Measurements from ENCODE around the gene PTPRN2.

DNA sequence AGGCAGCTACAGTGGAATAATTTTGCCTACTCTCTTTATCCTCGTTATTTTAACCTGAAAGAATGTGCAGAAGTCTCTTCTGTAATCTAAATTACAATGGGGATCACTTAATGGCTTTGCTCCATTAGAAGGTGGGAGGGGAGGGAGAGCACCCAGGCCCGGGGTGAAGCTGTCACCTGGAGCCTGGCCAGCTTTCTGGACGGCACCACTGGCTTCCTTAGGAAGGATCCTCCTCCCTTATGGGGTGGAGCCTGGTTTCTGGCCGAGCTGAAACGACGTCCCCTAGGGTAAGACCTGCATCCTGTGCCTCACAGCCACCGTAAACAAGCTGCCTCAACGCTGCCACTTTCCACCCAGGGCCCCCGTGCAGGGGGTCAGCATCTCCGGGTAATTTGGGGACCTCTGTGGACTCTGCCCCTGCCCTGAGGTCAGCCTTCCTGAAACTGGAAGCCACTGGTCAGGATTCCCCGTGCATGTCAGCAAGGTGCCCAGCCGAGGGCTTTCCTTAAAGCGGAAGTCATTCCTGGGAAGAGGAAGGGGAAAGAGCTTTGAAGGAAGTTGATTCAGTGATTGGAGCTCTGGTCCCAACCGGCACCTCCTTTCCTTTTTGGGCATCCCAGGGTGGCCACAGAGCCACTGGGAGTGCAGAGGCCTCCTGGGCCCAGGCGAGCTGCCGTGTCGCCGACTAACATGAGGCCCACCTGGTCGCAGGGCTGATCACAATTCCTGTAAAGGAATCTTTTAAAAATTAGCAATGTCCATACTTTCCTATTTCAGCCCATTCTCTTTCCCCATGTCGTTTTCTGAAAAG is 681.8 kb downstream of the PTPRN2 start:
- TF ChIP-seq, protein P1, sequence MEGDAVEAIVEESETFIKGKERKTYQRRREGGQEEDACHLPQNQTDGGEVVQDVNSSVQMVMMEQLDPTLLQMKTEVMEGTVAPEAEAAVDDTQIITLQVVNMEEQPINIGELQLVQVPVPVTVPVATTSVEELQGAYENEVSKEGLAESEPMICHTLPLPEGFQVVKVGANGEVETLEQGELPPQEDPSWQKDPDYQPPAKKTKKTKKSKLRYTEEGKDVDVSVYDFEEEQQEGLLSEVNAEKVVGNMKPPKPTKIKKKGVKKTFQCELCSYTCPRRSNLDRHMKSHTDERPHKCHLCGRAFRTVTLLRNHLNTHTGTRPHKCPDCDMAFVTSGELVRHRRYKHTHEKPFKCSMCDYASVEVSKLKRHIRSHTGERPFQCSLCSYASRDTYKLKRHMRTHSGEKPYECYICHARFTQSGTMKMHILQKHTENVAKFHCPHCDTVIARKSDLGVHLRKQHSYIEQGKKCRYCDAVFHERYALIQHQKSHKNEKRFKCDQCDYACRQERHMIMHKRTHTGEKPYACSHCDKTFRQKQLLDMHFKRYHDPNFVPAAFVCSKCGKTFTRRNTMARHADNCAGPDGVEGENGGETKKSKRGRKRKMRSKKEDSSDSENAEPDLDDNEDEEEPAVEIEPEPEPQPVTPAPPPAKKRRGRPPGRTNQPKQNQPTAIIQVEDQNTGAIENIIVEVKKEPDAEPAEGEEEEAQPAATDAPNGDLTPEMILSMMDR (IDR thresholded peaks at IDR 0.05 in 2 of 3, conservative IDR thresholded peaks at IDR 0.05 in 1 of 3; ENCODE audit: insufficient read depth in 2 of 3, low read depth in 1 of 3, low read length in 3 of 3), result no peak
- no peak for TF ChIP-seq HDAC2 (IDR thresholded peaks at IDR 0.05)
- TF ChIP-seq, protein P2, sequence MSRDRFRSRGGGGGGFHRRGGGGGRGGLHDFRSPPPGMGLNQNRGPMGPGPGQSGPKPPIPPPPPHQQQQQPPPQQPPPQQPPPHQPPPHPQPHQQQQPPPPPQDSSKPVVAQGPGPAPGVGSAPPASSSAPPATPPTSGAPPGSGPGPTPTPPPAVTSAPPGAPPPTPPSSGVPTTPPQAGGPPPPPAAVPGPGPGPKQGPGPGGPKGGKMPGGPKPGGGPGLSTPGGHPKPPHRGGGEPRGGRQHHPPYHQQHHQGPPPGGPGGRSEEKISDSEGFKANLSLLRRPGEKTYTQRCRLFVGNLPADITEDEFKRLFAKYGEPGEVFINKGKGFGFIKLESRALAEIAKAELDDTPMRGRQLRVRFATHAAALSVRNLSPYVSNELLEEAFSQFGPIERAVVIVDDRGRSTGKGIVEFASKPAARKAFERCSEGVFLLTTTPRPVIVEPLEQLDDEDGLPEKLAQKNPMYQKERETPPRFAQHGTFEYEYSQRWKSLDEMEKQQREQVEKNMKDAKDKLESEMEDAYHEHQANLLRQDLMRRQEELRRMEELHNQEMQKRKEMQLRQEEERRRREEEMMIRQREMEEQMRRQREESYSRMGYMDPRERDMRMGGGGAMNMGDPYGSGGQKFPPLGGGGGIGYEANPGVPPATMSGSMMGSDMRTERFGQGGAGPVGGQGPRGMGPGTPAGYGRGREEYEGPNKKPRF (IDR thresholded peaks at IDR 0.05; ENCODE audit: low read depth, low read length), result no peak
- TF ChIP-seq, protein P3, sequence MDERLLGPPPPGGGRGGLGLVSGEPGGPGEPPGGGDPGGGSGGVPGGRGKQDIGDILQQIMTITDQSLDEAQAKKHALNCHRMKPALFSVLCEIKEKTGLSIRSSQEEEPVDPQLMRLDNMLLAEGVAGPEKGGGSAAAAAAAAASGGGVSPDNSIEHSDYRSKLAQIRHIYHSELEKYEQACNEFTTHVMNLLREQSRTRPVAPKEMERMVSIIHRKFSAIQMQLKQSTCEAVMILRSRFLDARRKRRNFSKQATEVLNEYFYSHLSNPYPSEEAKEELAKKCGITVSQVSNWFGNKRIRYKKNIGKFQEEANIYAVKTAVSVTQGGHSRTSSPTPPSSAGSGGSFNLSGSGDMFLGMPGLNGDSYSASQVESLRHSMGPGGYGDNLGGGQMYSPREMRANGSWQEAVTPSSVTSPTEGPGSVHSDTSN (CRISPR knock-in tag; IDR thresholded peaks at IDR 0.05; ENCODE audit: low read depth), result no peak
- TF ChIP-seq, protein P3 (tag; conservative IDR thresholded peaks at IDR 0.05; ENCODE audit: low read depth), result no peak
- no peak for TF ChIP-seq POLR2G (IDR thresholded peaks at IDR 0.05; ENCODE audit: low read depth, low read length)
- TF ChIP-seq, protein P4, sequence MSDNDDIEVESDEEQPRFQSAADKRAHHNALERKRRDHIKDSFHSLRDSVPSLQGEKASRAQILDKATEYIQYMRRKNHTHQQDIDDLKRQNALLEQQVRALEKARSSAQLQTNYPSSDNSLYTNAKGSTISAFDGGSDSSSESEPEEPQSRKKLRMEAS (CRISPR knock-in tag; IDR thresholded peaks at IDR 0.05), result no peak
- TF ChIP-seq, protein P5, sequence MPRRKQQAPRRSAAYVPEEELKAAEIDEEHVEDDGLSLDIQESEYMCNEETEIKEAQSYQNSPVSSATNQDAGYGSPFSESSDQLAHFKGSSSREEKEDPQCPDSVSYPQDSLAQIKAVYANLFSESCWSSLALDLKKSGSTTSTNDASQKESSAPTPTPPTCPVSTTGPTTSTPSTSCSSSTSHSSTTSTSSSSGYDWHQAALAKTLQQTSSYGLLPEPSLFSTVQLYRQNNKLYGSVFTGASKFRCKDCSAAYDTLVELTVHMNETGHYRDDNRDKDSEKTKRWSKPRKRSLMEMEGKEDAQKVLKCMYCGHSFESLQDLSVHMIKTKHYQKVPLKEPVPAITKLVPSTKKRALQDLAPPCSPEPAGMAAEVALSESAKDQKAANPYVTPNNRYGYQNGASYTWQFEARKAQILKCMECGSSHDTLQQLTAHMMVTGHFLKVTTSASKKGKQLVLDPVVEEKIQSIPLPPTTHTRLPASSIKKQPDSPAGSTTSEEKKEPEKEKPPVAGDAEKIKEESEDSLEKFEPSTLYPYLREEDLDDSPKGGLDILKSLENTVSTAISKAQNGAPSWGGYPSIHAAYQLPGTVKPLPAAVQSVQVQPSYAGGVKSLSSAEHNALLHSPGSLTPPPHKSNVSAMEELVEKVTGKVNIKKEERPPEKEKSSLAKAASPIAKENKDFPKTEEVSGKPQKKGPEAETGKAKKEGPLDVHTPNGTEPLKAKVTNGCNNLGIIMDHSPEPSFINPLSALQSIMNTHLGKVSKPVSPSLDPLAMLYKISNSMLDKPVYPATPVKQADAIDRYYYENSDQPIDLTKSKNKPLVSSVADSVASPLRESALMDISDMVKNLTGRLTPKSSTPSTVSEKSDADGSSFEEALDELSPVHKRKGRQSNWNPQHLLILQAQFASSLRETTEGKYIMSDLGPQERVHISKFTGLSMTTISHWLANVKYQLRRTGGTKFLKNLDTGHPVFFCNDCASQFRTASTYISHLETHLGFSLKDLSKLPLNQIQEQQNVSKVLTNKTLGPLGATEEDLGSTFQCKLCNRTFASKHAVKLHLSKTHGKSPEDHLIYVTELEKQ (CRISPR knock-in tag; IDR thresholded peaks at IDR 0.05), result no peak
- TF ChIP-seq RFX7 (CRISPR knock-in tag; IDR thresholded peaks at IDR 0.05), result no peak
- TF ChIP-seq CBX3 (IDR thresholded peaks at IDR 0.05; ENCODE audit: borderline replicate concordance in 1 of 2, low read length in 2 of 2), result no peak
- no peak for TF ChIP-seq KDM1A (IDR thresholded peaks at IDR 0.05)
- no peak for TF ChIP-seq MEF2D (tag; conservative IDR thresholded peaks at IDR 0.05; ENCODE audit: low read depth)
- TF ChIP-seq ZNF780A (CRISPR knock-in tag; IDR thresholded peaks at IDR 0.05), result no peak
- TF ChIP-seq MCM3 (IDR thresholded peaks at IDR 0.05), result no peak
